Ovary (tissue), 3 donors: Measurements from ENCODE around the gene ZHX3.

ENCODE experiments used
- EP300 ChIP-seq: sonication (generic); formaldehyde crosslinking; IDR thresholded peaks from one replicate; pipeline ENCODE4 v1.6.1; 2017; ENCODE audit warnings: antibody characterized with exemption
- POLR2A ChIP-seq: fragments of 450-650 bp; IDR thresholded peaks from one replicate; pipeline ENCODE4 v1.6.1; 2017; ENCODE audit warnings: antibody characterized with exemption, mild to moderate bottlenecking, moderate library complexity
- TF ChIP-seq, protein P1 (sequence below), 3 donors: fragments of 450-650 bp in 2 of 3; fragments of 200-600 bp in 1 of 3; IDR thresholded peaks; one replicate each; pipeline versions ENCODE4 v1.5.1 to v1.8.0; 2016 to 2022; ENCODE audit warnings: antibody characterized with exemption in 3 of 3, mild to moderate bottlenecking in 1 of 3
- donor health status: DM: no; HTN: no; CAD: no.

- TF ChIP-seq, protein P1, sequence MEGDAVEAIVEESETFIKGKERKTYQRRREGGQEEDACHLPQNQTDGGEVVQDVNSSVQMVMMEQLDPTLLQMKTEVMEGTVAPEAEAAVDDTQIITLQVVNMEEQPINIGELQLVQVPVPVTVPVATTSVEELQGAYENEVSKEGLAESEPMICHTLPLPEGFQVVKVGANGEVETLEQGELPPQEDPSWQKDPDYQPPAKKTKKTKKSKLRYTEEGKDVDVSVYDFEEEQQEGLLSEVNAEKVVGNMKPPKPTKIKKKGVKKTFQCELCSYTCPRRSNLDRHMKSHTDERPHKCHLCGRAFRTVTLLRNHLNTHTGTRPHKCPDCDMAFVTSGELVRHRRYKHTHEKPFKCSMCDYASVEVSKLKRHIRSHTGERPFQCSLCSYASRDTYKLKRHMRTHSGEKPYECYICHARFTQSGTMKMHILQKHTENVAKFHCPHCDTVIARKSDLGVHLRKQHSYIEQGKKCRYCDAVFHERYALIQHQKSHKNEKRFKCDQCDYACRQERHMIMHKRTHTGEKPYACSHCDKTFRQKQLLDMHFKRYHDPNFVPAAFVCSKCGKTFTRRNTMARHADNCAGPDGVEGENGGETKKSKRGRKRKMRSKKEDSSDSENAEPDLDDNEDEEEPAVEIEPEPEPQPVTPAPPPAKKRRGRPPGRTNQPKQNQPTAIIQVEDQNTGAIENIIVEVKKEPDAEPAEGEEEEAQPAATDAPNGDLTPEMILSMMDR (IDR thresholded peaks at IDR 0.05) = no peak
- TF ChIP-seq POLR2A (no peak), EP300 (no peak)
These were observed 17.6 kb downstream of the ZHX3 start for GRCh38 chr20:41299899-41300298.
